Stimulated activated CD4-positive, alpha-beta T cell treated with anti-CD3 and anti-CD28 coated beads, Interleukin-4, amount 100 ng/mL, for 1 hour (primary cell): ENCODE results near the gene EIF4H.
"Not testable (repeated sequence)": the region's sequence is repeated elsewhere in the genome, so short reads cannot be mapped to it uniquely, and the experiment has no call there.

ENCODE experiments used
- DNase-seq: peaks from one replicate; pipeline ENCODE4 v3.0.0-alpha.2; 2020

The EIF4H gene

DNA sequence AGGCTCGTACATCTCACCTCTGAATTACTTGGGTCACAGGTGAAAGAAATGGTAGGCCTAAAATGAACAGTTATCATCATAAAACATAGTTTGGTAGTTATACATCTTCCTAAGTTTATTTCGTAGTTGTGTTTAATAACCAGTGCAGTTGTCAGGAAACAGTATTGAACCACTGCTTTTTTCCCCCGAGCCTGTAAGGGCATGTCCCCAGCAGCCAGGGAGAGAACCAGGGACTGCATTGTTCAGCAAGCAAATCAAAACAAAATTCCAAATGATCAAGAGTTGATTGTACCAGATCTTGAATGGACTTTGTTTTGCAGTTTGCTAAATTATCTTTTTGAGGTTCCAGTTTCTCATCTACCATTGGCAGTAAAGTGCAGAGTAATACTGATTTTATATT, 2.4 kb downstream of the EIF4H start:
- no peak for DNase-seq

DNA sequence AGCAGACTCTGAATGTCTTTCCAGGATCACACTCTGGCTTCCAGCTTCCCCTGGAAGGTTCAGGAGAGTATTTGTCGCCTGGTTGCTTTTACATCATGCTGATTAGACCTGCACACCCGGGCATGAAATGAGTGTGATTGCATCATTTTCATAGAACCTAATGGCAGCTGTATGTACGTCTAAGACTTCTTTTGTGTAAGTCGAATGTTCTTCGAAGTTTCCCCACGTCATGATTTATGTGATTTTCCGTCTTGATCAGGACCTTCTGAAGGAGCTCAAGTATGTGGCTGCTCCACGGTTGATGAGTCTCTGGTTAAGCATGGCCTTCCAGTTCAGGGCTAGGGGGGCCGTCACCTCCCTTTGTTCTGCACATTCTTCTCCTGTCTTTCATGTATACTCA, 4.5 kb downstream of the EIF4H start:
- no peak for DNase-seq

DNA sequence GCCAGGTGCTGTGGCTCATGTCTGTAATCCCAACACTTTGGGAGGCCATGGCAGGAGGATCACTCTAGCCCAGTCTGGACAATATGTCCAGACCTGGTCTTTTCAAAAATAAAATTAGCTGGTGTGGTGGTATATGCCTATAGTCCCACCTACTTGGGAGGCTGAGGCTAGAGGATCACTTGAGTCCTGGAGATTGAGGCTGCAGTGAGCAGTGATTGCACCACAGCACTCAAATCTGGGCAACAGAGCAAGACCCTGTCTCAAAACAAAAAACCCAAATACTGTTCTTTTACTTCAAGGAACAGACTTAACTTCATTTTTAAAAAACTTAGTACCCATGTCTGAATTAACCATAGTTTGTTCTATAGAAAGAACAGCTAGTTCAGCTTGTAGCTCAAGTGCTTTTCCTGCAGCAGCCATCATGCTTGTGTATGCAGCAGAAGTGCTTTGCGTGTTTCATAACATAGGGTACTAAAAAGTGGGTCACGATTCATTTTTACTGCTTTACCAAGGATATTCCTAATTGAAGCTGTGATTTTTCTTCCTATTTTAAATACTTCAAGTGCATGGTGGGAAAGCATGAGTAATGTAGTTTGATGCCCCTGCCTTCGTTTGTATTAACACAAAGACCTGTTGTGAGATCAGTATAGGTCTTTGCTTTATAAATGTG, 5.9 kb downstream of the EIF4H start:
- DNase-seq = no peak

DNA sequence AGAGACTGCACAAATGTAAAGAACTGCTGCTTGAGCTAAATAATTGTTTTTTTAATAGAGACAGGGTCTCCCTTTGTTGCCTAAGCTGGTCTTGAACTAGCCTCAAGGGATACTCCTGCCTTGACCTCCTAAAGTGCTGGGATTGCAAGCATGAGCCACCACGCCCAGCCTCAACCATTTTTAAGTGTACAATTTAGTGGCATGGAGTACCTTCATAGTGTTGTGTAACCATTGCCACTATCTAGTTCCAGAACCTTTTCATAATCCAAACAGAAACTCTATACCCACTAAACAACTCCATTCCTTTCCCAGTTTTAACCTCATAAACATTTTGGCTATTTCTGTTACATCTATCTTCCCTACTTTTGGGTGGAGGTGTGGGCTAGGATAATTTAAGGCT, 6.7 kb downstream of the EIF4H start:
- no peak for DNase-seq

DNA sequence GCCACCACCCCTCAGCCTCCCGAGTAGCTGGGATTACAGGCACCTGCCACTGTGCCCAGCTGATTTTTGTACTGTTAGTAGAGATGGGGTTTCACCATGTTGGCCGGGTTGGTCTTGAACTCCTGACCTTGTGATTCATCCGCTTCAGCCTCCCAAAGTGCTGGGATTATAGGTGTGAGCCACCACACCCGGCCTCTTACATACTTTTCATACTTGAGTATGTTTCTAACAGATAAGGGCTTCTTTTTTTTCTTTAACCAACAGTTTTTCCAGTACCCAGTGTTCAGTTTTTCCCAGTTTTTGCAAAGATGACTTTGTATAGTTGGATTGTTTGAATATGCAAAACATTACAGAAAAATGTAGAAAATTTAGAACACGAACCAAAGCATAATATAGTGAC, 7.7 kb downstream of the EIF4H start:
- DNase-seq = no peak

DNA sequence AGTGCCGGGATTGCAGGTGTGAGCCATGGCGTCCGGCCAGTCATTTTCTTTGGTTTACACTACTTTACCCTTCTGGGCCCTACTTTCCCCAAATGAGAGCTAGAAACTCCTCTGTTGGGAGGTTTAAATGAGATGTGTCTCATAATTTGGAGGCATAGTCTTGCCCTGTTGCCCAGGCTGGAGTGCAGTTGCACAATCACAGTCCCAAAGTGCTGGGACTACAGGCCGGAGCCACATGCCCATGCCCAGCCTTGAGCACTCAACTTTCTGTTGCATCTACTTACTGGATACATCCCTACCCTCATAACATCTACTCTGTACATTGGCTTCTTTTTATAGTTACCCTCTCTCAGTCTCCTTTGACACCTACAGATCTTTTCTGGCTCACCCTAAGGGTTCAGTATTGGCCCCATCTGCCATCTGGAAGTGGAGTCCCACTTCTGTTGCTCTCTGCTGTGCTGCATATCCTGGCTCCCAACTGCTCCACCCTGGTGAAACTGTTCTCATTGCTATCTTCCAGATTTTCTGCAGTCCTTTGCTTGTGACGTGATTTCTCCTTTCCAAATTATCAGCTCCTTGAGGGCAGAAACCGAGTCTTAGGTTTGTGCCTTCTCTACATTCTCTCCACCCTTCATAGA, 8.4 kb downstream of the EIF4H start:
- no peak for DNase-seq

DNA sequence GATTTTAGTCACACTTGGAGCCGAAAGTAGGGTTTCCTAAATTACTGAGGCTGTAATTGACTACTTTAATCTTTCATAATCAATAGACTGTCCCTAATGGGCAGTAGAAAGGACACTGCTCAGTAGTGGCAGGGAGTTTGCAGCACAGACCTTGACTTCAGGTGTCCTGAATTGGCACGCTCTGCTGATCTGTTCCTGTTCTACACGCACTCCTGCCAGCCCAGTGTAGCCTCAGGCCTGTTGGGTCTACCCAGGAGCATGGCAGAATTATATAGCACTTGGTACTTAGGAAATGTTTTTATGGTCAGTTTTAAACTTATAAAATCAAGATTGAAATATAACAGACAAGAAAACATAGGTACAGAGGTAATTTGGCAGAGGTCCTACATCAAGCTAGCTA, 9.0 kb downstream of the EIF4H start:
- DNase-seq = no peak

DNA sequence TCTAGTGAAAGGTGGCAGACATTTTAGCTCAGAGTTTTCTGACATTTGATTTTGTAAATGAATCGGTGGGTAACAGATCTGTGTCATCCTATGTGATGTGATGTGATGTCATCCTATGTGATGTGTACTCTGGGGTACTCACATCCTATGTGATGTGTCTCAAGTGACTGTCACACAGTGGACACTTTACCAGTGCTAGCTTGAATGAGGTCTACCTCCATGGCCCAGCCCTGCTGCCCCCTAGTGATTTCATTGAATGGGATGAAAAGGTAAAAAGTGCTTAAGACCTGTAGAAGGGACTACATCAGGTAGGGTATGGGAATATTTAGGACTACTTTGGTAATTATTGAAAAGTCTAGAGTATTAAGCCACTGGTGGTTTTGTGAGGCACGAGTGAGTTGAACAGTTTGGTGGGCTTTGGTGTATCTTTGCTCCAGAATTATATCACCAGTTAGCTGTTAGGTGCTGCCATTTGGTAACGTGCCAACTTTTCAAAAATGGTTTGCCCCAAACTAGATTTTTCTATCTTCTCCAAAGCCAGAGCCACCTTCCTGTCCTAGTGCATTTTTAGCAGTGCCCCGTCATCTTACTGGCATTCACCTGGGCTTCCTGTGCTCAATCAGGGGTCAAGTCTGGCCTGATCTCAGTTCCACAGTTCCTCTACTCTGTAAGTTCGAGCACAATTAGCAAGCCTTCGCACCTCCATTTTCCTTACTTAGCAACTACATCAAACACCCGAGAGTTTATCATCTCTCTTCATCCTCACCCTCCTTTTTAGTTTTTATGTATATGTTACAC, 9.7 kb downstream of the EIF4H start:
- DNase-seq = no peak

DNA sequence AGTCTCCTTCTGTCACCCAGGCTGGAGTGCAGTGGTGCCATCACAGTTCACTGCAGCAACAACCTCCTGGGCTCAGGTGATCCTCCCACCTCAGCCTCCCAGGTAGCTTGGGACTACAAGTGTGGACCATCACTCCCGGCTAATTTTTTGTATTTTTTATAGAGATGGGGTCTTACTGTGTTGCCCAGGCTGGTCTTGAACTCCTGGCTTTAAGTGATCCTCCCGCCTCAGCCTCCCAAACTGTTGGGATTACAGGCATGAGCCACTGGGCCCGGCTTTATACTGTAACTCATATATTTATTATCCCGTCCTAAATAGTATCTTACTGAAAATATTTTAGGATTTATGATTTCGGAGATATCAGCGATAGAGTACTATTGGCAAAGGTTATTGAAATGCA, 10.9 kb downstream of the EIF4H start:
- no peak for DNase-seq

DNA sequence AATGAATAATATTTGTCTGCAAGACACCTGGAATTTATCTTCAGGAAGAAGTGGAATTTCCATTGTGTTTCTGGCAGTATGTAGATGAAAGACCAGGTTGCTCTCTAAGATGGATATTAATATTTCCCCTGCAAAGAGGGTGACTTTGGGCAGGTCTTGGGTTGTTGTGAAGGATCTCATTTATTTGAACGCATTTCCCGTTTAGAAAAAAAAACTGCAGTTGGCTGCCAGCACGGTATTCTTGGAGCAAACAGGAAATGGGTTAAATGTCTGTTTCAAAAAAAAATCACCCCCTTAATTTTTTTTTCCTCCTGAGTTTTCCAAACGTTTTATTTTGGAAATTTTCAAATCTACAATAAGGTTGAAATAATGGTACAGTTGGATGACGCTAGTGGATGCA, 11.5 kb downstream of the EIF4H start:
- DNase-seq = no peak

DNA sequence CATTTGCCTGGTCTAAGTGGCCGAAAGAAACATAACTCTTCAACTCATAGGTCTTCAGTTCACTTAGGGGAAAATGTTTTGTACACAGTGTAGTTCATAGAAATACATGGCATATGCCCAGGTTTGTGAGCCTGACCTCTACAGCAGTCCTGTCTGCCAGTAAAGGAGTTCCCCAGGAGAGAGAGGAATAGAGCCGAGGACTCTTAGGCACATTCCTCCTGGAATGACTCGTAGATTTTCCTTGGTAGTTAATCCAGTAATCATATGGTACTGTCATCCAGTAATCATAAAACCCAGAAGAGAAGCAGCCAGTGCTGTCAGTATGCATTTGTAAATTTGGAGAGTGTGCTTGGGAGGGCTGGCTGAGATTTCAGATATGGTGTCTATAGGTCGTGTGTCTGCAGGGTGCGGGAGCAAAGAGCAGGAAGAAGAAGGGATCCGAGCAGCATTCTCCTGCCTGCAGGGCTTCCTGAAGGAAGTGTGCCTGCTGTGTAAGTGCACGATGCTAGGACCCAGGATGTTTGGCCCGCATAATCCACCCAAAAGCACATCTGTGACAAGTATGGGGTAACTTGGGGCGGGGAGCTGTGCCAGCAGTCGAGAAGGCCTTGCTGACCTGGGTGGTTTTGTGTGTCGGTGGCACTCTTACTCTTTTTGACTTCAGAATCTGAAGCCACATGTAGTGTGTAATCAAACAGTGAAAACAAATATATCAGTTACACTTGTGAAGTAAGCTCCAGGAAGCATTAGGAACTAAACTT, 13.9 kb downstream of the EIF4H start:
- DNase-seq = no peak

DNA sequence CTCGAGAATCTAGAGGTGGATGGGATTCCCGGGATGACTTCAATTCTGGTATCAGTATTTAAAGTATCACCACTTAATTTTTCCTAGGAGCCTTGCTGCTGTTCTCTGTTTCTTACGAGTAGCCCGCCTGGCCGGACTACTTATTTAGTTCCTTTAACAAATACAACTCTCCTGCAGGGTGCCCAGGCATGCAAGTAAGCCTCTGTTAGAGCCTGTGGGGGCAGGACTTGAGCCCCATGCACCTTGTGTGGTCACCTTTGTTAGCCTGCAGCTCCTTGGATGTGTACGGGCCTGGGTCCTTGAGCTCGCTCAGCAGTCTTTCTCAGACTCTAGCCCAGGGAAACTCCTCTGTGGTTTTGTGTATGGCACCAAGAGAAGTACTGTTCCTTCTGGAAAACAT, 16.1 kb downstream of the EIF4H start:
- DNase-seq = no peak

DNA sequence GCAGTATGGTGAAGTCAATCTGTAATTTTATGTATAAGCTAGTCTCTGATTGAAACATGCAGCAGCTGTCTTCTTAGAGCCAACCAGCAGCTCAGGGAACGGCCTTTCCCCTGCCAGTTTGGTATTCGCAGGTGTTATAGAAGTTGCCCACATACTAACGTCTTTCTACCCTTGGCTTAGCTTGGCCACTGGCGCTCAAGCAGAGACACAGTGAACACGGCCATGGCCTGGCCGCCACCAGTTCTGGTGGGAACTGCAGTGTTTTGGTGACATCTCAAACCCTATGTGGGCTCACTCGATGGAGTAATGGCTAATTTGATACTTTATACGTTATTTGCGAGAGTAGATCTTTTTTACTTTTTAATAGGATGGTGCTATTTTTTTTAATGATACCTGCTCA, 17.1 kb downstream of the EIF4H start:
- DNase-seq = no peak

DNA sequence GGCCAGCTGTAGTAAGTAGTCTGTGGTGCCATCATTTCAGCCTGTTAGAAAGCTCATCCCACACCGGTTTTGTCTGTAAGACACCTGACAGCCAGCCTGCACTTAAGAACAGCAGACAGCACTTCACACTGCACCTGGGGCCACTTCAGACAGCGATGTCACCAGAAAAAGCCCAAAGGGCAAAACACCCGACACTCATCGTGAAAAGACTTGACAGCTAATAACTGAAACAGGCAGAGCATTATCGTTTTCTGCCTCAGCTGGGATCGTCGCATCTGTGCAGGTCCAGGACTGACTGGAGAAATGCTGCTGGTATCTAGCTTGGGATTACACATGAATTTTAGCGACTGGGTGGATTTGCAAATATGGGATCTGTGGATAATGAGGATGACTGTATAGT, 18.9 kb downstream of the EIF4H start:
- no peak for DNase-seq

DNA sequence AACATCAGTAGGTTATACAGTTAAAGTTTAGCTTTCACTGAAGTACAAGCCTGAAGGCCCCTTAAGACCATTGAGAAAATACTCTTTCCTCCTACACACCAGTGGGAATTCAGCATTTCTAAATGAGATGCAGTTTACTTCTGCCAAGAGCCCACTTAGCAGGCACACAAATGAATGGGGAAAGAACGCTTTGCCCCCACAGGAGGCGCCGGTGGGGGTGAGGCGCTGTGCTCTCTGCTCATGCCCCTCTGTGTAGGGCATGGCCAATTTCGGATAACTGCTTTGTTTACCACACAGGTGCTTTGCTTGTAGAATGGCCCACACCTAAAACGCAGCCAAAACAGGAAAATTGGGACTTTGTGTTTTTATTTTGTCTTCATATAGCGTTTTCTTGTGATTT, 19.8 kb downstream of the EIF4H start:
- DNase-seq = no peak

DNA sequence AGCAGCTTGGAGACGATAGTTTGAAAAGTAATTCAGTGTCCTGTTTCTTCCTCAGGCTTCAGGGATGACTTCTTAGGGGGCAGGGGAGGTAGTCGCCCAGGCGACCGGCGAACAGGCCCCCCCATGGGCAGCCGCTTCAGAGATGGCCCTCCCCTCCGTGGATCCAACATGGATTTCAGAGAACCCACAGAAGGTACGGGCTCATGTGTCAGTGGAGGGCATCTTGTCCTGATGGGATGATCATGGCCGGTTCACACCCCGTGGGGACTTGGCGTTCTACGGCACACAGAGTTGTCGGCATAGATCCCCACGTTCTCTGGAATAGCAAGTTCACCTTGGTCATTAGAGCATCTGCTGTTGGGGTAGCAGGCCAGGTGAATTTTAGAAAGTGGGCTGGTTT, 20.5 kb downstream of the EIF4H start:
- DNase-seq = no peak

DNA sequence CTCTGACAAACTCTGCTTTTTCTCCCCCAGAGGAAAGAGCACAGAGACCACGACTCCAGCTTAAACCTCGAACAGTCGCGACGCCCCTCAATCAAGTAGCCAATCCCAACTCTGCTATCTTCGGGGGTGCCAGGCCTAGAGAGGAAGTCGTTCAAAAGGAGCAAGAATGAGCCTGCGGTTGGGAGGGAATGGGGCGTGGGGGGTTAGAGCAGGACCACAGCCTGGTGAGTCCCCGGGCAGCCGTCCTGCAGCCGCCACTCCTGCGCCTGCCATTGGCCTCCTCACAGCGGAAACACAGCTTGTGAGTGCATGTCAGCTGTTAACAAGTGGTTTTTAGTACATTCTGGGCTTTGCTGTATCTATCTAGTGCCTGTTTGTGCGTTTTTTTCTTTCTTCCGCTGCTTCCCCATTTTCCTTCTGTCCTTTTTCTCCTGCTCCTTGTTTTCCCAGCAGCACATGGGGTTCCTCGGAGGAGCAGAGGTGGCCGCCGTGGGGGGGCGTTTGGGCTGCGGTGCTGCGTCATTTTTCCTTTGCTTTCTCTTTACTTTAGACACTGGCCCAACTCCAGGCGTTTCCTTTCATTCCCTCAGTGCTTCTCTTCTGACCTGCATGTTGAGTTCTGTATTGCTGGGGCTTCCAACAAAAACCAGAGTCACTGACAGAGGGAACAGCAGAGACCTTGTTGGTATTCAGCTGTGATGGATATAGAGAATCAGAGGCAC, 21.1 kb downstream of the EIF4H start:
- DNase-seq = not testable (repeated sequence)

DNA sequence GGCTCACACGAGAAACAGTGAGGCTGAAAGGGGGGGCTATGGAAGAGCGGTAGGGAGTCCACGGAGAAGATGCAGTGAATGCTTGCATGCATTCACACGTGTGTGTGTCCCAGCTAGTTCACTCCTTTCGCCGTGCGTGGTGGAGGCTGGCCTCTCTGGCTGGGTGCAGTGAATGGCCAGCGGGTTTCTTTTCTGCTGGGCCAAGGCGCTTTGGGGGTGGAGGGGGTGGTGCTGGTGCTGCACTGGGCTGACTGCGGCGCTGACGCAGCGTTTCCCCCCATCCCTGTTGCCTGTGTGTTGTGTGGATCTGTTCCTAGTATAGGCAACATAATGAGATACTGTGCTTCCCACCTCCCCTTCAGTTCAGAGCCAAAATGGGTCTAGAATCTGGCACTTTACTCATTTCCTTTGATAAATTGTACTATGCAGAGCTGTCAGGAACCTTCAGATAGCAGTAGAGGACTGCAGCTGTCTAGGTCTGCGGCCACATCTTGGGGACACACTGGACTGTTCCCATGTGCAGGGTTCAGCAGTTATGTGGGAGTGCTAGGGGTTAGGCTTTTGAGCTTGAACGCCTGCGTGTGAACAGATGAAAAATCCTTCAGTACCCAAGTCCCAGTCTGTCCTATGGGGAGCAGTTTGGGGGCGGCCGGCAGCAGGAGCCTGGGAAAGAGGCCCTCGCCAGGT, 22.0 kb downstream of the EIF4H start:
- not testable (repeated sequence) for DNase-seq

DNA sequence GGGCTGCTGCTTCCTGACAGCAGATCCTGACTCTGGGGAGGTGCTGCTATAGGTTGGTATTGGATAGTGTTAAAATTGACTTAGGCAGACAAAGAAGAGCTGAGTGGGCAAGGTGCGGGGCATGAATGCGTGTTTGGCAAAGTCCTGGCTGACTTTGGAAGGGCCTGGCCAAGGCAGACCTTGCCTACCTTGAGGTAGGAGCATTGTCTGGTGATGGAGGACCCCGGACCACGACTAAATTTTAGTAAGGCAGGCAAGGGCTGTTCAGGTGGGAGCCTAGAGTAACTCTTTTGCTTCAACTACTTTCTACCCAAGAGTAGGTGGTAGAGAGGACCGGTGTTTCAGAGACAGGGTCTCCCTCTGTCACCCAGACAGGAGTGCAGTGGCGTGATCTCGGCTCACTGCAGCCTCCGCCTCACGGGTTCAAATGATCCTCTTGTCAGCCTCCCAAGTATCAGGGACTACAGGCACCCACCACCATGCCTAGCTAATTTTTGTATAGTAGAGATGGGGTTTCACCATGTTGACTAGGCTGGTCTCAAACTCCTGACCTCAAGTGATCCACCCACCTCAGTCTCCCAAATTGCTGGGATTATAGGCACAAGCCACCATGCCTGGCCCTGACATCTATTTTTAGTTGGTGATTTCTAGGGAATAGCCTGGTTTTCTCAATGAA, 23.4 kb downstream of the EIF4H start:
- DNase-seq = no peak

DNA sequence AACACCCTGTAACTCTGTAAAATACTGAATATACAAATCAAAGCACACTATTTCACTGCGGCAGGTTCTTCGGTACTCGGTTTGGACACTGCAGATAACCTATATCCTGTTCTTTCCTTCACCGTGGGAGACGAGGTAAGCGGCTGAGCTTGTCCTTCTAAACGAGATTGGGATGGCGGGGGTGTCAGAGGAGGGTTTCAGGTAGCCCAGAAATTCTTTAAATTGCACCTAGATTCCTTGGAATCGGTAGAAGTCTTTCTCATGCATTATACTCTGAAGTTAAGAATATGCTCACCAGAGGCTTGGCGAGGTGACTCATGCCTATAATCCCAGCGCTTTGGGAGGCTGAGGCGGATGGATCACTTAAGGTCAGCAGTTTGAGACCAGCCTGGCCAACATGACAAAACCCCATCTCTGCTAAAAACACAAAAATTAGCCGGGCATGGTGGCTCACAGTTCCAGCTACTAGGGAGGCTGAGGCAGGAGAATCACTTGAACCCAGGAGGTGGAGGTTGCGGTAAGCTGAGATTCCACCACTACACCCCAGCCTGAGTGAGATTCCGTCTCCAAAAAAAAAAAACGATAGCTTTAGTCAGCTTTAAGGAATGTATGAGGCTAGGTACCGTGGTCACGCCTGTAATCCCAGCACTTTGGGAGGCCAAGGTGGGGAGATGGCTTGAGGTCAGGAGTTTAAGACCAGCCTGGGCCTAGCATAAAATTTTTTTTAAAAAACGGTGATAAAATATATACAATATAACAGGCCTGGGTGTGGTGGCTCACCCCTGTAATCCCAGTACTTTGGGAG, 25.6 kb downstream of the EIF4H start:
- no peak for DNase-seq
